NOMO-1 treated with DMSO at 0.1 percent for 48 hours (cell line): Measurements from ENCODE around the gene TAGLN3.
A peak's percentile ranks its signal among the peaks of the same experiment; 100 is the strongest.

Experiments
- DNase-seq: peaks from one replicate; lab custom pipeline; 2025; ENCODE audit not compliant: unreplicated experiment; lab: John Stamatoyannopoulos, UW

The TAGLN3 gene

GRCh38 chr3:111976254-111976653 lies 22.5 kb upstream of the TAGLN3 start:
- no peak for DNase-seq

- DNase-seq: peak; percentile 90
Observed at GRCh38 chr3:111978583-111979433, 19.9 kb upstream of the TAGLN3 start, which contains the start of gene ABHD10. ABHD10 (plus strand) TSS chr3:111979026; CDS start chr3:111979062, 36 bp downstream.

GRCh38 chr3:111979434-111980038 lies 19.2 kb upstream of the TAGLN3 start:
- DNase-seq: peak; percentile 83

- no peak for DNase-seq
Observed at GRCh38 chr3:111980716-111981456, 17.8 kb upstream of the TAGLN3 start.

- no peak for DNase-seq
Observed at GRCh38 chr3:111981457-111981763, 17.3 kb upstream of the TAGLN3 start.

- DNase-seq: no peak
Observed at GRCh38 chr3:111984636-111985298, 14.0 kb upstream of the TAGLN3 start.

- DNase-seq: no peak
Observed at GRCh38 chr3:111986800-111987199, 11.9 kb upstream of the TAGLN3 start.

GRCh38 chr3:111989061-111989678 lies 9.6 kb upstream of the TAGLN3 start:
- peak; percentile 53 for DNase-seq

GRCh38 chr3:111993038-111993437 lies 5.7 kb upstream of the TAGLN3 start:
- DNase-seq: no peak

GRCh38 chr3:111999484-112000324 lies 982 bp downstream of the TAGLN3 start:
- DNase-seq: no peak

GRCh38 chr3:112000367-112000771 lies 1.6 kb downstream of the TAGLN3 start:
- no peak for DNase-seq

GRCh38 chr3:112000966-112001365 lies 2.2 kb downstream of the TAGLN3 start:
- DNase-seq: no peak

GRCh38 chr3:112001526-112001925 lies 2.8 kb downstream of the TAGLN3 start:
- no peak for DNase-seq

GRCh38 chr3:112002096-112002971 lies 3.6 kb downstream of the TAGLN3 start:
- no peak for DNase-seq

GRCh38 chr3:112003321-112004080 lies 4.8 kb downstream of the TAGLN3 start:
- no peak for DNase-seq

- DNase-seq: no peak
Observed at GRCh38 chr3:112004187-112004586, 5.5 kb downstream of the TAGLN3 start.

- no peak for DNase-seq
Observed at GRCh38 chr3:112004669-112005068, 5.9 kb downstream of the TAGLN3 start.

GRCh38 chr3:112005091-112005672 lies 6.5 kb downstream of the TAGLN3 start:
- no peak for DNase-seq
